HG03064 (cell line): ENCODE data around the gene COMMD7.

Experiments
- ATAC-seq: cut with Tn5 transposase; IDR thresholded peaks from one replicate; pipeline ENCODE4 v1.9.1; 2021; ENCODE audit warnings: low read depth; ENCODE audit not compliant: unreplicated experiment

The COMMD7 gene

GRCh38 chr20:32682508-32682987 lies 60.7 kb downstream of the COMMD7 start:
- ATAC-seq, result no peak

- no peak for ATAC-seq
Observed at GRCh38 chr20:32681175-32682084, 61.8 kb downstream of the COMMD7 start.

- ATAC-seq, result no peak
Observed at GRCh38 chr20:32680544-32681174, 62.6 kb downstream of the COMMD7 start.

DNA sequence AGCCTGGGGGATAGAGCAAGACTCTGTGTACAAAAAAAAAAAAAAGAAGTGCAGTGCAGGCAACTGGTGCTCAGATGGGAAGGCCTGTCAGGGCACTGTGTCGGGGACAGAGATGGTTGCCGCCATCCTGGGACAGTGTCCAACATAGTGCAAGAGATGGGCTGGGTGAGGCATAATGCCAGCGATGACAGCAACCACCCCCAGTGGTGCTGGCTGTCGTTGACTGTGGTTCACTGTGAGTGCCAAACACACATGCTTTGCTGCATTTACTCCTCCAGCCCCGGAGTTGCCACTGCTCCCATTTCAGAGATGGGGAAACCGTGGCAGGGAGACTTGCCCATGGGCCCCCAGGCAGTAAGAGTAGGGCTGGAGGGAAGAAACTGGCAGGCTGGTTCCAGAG lies 64.3 kb downstream of the COMMD7 start:
- no peak for ATAC-seq

DNA sequence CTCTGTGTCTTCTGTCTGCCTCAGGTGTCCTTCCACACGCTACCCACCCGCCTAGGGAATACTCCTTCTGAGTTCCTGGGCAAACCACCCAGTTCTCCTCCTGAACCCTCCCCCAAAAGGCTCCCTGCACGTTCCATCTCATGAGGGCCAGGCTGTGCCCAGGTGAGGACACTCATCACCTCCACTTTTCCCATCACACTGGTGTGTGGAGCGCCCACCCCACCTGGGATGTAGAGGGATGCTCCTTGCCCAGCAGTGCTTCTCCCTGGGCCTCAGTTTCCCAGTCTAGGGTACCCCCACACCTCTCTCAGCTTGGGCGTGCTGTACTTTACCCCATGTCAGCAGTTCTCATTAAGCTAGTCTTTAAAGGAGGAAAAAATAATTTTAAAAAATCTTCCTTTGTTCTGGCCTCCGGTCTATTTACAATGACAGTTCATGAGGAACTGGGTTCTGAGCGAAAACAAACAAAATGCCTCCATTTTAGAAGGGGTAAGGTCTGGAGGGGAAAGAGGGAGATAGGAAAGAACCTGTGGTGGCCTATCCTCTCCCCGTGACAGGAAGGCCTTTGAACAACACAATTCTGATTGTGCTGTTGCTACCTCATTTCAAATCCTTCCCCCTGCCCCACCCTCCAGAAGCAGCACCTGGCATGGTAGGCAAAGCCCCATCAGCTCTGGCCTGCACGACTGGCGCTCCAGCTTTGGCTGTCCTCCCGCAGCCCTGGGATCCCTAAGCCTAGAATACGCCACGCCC lies 67.9 kb downstream of the COMMD7 start:
- ATAC-seq, result no peak

DNA sequence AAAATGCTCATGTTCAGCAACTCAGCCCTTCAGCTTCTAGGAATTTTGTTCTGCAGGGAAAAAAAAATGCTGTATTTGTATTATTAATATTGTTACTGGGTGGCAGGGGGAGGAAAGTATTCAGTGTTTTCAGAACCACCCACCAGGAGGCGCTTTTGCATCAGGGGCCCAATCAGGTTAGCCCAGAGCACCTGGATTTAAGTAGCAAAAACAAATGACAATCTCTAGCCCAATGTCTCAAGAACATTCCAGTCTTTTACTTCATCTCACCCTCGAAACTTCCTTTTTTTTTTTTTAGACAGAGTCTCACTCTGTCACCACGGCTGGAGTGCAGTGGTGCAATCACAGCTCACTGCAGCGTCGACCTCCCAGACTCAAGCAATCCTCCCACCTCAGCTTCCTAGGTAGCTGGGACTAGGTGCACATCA lies 68.9 kb downstream of the COMMD7 start:
- ATAC-seq, result no peak

DNA sequence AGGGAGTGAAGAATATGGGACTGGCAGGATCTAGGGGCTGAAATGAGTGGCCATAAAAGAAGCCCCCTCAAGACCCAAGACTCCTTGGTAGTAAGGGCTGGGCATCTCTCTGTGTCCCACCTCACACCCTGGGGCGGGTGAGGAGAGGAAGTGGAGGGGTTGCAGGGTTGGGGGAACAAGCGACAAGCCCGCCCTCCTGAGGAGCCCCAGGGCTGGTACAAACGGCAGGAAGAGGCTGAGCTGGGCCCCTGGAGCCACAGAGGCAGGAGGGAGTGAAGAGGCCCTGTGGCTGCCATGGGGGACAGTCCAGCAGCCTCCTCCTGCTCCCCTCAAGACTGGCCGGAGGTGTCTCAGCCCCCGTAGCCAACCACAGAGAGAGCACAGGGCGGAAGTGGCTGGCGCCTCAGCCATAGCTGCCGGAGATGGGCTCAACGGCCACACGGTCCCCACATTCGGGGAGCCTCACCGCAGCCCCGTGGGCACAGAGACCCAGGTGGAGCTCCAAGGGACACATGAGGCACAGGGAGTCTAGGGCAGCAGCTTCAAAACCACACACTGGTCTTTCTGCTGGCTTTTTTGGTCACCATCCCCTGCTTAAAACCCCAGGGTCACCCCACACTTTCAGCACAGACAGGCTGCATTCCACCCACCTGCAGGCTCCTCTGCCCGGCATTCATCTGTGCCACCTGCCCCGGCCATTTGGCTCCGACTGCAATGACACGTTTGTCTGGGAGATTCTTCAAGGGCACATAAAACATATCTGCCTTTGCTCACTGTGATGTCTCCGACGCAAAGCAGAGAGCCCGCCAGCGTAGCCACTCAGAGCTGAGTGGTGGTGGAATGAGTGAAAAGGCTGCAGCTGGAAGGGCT lies 70.0 kb downstream of the COMMD7 start:
- no peak for ATAC-seq

DNA sequence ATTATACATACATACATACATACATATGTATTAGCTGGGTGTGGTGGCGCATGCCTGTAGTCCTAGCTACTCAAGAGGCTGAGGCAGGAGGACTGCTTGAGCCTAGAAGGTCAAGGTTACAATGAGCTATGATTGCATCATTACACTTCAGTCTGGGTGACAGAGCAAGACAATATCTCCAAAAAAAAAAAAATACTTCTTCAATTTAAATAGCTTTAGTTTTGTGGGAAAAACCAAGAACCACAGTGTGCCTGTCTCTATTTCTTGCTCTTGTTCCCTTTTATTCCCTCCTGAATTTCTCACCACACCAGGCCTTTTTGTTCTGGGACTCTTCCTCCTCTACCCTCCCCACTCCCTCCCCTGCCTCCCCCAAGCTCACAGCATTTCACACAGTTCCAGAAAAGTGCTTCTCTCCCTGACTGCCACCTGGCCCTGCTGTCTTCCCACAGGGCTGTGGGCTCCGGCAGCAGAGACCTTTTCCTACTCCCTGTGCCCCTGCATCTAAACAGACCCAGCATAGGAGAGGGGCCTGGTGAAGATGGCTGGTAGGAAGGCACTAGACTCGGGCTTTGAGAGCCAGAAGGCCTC lies 70.8 kb downstream of the COMMD7 start:
- no peak for ATAC-seq

GRCh38 chr20:32670773-32671455 lies 72.4 kb downstream of the COMMD7 start:
- ATAC-seq, result no peak

DNA sequence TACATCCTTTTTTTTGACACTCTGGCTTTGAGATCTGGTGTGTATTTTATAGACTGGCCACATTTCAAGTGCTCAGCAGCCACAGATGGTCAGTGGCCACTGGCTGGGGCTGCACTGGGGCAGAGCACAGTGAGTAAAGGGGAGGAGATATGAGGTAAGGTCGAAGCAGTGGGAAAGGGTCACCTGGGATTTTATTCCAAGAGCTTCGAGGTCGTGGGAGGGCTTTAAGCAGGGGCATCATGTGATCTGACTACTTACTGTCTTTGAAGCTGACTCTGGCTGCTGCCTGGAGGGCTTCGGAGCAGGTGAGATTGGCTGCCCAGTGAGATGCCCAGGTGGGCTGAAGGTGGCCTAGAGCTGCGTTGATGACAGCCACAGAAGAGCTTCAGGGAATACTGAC lies 76.2 kb downstream of the COMMD7 start:
- ATAC-seq, result no peak

DNA sequence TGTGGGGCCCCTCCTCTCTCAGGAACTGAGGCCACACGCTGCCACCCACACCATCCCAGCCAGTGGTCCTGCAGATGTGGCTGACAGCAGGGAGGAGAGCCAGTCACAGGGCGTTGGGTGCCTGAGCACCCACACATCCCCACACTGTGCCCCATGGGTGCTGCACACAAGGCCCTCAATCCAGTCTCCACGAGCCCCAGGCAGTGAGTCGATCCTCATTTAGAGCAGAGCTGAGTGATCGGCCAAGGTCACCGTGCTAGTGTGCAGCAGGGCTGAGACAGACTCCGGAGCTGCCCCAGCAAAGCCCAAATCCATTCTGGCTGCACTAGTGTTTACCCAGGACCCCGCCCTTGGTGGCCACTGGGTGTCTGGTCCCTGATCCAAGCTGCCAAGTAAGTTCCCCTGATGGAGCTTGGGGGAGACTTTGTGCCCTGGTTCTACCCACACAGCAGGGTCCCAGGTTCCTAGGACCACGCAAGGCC lies 78.5 kb downstream of the COMMD7 start:
- ATAC-seq, result no peak

DNA sequence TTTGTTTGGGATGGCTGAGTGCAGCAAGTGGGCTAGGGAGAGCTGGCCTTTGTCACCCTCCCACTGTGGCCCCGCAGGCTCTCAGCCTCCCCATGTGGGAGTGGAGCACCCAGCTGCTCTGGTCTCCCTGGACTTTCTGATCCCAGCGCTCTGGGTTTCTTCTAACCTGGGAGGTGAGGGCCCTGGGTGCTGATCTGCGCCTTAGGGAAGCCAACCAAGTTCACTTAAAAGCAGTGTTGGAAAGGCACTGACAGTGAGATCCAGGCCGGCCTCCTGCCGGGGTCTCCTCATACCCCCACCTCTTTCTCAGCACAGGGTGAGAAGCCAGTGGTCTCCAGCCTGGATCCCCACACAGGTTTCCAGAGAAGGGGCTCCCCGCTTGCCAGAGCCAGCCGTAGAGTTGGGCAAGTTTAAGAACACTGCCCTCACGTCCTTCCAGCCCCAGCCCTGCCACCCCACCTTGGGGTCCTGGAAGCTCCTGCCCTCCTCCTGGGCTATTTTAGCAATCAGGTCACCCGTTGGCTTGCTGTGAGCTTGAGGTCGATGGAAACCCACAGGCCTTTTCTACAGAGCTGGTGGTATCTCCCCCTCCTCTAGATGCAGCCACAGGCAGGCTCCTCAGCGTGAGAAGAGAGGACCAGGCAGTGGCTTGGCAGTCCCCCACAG lies 79.1 kb downstream of the COMMD7 start:
- no peak for ATAC-seq

DNA sequence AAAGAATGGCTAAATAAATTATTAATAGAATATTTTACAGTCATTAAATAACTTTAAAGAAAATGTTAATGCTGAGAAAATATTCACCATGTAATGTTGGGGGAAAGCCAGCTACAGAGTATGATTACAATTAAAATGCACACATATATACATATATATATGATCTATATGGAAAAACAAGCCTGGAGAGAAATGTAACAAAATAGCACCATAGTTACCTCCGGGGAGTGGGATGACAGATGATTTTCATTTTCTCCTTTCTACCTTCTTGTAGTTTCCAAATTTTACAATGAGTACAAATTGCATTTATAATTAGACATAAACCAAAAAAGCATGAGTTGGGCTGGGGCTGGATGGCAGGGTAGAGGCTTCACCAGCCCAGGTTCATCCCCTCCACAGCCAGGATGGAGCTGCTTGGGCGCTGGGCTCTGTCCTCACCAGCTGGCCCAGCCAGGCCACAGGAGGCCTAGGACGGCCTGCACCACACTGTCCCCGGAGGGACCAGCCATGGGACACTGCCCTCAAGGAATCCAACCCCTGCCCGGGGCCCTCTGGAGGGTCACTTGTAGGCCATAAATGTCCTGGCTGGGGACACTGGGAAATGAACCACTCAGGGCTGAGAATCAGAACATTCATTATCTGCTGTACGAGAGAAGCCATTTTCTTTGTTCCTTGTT lies 79.8 kb downstream of the COMMD7 start:
- no peak for ATAC-seq

GRCh38 chr20:32661820-32662528 lies 81.3 kb downstream of the COMMD7 start:
- no peak for ATAC-seq

- no peak for ATAC-seq
Observed at GRCh38 chr20:32660661-32661060, 82.6 kb downstream of the COMMD7 start.

GRCh38 chr20:32656827-32657226 lies 86.4 kb downstream of the COMMD7 start:
- ATAC-seq, result no peak

DNA sequence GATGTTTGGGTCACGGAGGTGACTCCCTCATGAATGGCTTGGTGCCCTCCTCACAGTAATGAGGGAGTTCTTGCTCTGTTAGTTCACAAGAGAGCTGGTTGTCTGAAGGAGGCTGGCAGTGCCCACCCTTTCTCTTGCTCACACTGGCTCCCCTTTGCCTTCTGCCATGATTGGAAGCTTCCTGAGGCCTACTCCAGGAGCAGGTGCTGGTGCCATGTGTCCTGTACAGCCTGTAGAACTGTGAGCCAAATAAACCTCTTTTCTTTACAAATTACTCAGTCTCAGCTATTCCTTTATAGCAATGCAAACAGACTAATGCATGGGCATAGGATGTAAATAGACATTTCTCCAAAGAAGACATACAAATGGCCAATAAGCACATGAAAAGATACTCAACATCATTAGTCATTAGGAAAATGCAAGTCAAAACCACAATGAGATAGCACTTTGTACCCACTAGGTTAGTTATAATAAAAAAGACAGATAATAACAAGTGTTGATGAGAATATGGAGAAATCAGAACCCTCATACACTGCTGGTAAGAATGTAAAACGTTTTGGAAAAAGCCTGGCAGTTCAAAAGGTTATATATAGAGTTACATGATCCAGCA lies 87.3 kb downstream of the COMMD7 start:
- ATAC-seq, result no peak
